GM23338 (cell line): Measurements from ENCODE around the gene TRAF3IP1. TPM values are rescaled to one million over a fixed set of nuclear protein-coding genes. Genes with fewer than 3 reads are reported as not detected.

Source experiments
- ATAC-seq: fragments of 200-7000 bp; cut with Tn5 transposase; 3 replicates; pipeline ENCODE4 v1.9.1; 2020
- DNase-seq: peaks from one replicate; pipeline ENCODE4 v3.0.0-alpha.2; 2015; ENCODE audit warnings: low spot score
- H2AFZ ChIP-seq: fragments of 200-600 bp; sonication (generic); 2 replicates; pipeline ENCODE4 v1.8.0; 2016; ENCODE audit warnings: antibody characterized with exemption, mild to moderate bottlenecking, moderate library complexity
- H3F3A ChIP-seq: fragments of 200-600 bp; sonication (generic); replicated peaks from 2 replicates; pipeline ENCODE4 v1.8.0; 2017; ENCODE audit warnings: antibody characterized with exemption, mixed run types, low read depth
- H3K27ac ChIP-seq: fragments of 200-600 bp; sonication (generic); 2 replicates; pipeline ENCODE4 v1.6.1; 2016; ENCODE audit warnings: low read depth
- H3K27me3 ChIP-seq: fragments of 200-600 bp; sonication (generic); 2 replicates; pipeline ENCODE4 v1.8.0; 2016; ENCODE audit warnings: mild to moderate bottlenecking, mixed run types, moderate library complexity; ENCODE audit not compliant: insufficient read depth
- H3K36me3 ChIP-seq: fragments of 200-600 bp; sonication (generic); 2 replicates; pipeline ENCODE4 v1.8.0; 2016; ENCODE audit warnings: mild to moderate bottlenecking; ENCODE audit not compliant: insufficient read depth
- H3K4me1 ChIP-seq: fragments of 200-600 bp; sonication (generic); 2 replicates; pipeline ENCODE4 v1.8.0; 2016; ENCODE audit warnings: mild to moderate bottlenecking, moderate library complexity; ENCODE audit not compliant: insufficient read depth
- H3K4me2 ChIP-seq: fragments of 200-600 bp; sonication (generic); 2 replicates; pipeline ENCODE4 v1.7.1; 2017; ENCODE audit warnings: mixed run types
- H3K4me3 ChIP-seq: fragments of 200-600 bp; sonication (generic); 2 replicates; pipeline ENCODE4 v1.6.1; 2016; ENCODE audit warnings: mixed run types
- H3K79me2 ChIP-seq: fragments of 200-600 bp; sonication (generic); replicated peaks from 2 replicates; pipeline ENCODE4 v1.8.0; 2017; ENCODE audit warnings: mild to moderate bottlenecking; ENCODE audit not compliant: insufficient read depth
- H3K9me2 ChIP-seq: fragments of 200-600 bp; sonication (generic); 2 replicates; pipeline ENCODE4 v1.8.0; 2017; ENCODE audit not compliant: insufficient read depth
- H4K20me1 ChIP-seq: fragments of 200-600 bp; sonication (generic); replicated peaks from 2 replicates; pipeline ENCODE4 v1.8.0; 2017; ENCODE audit warnings: mild to moderate bottlenecking; ENCODE audit not compliant: insufficient read depth
- H3K27ac Mint-ChIP-seq: 2 replicates; pipeline ENCODE4 v1.8.0; 2020; ENCODE audit warnings: inconsistent platforms, mild to moderate bottlenecking, moderate library complexity, mixed read lengths
- H3K27me3 Mint-ChIP-seq: 3 replicates; pipeline ENCODE4 v1.8.0; 2022; ENCODE audit warnings: low read depth, mild to moderate bottlenecking, moderate library complexity, mixed read lengths, inconsistent platforms; ENCODE audit not compliant: insufficient read depth, poor library complexity
- H3K36me3 Mint-ChIP-seq: 3 replicates; pipeline ENCODE4 v1.8.0; 2021; ENCODE audit warnings: low read depth, mild to moderate bottlenecking, inconsistent platforms, moderate library complexity, mixed read lengths
- H3K4me1 Mint-ChIP-seq: 3 replicates; pipeline ENCODE4 v1.8.0; 2020; ENCODE audit warnings: mild to moderate bottlenecking, inconsistent platforms, mixed read lengths
- H3K4me3 Mint-ChIP-seq: 3 replicates; pipeline ENCODE4 v1.8.0; 2021; ENCODE audit warnings: moderate library complexity, mild to moderate bottlenecking, inconsistent platforms, mixed read lengths
- H3K9me3 Mint-ChIP-seq: 3 replicates; pipeline ENCODE4 v1.8.0; 2020; ENCODE audit warnings: moderate library complexity, mild to moderate bottlenecking, inconsistent platforms, mixed read lengths
- CREB1 ChIP-seq: fragments of 250-450 bp; sonication (Bioruptor Pico); IDR thresholded peaks from 2 replicates; pipeline ENCODE4 v1.5.0; 2020; ENCODE audit warnings: low read depth, mild to moderate bottlenecking, moderate library complexity
- CTCF ChIP-seq, 2 experiments: fragments of 200-600 bp in 1 of 2; sonication (generic) in 1 of 2; conservative IDR thresholded peaks; 2 replicates each; pipeline versions ENCODE4 v1.5.1 to v1.6.1; 2016 to 2017; ENCODE audit warnings: antibody characterized with exemption in 2 of 2, low read depth in 2 of 2, mild to moderate bottlenecking in 2 of 2, moderate library complexity in 1 of 2
- EZH2phosphoT487 ChIP-seq: fragments of 200-600 bp; sonication (generic); IDR thresholded peaks from one replicate; pipeline ENCODE4 v1.8.1; 2018; ENCODE audit warnings: antibody characterized with exemption; ENCODE audit not compliant: unreplicated experiment
- JUNB ChIP-seq: IDR thresholded peaks from one replicate; pipeline ENCODE4 v1.6.1; 2016; ENCODE audit warnings: antibody characterized with exemption; ENCODE audit not compliant: unreplicated experiment
- NANOG ChIP-seq: IDR thresholded peaks from 2 replicates; pipeline ENCODE4 v1.6.1; 2016; ENCODE audit warnings: antibody characterized with exemption, borderline replicate concordance
- POLR2AphosphoS5 ChIP-seq: IDR thresholded peaks from 2 replicates; pipeline ENCODE4 v1.6.1; 2016; ENCODE audit warnings: antibody characterized with exemption, low read depth
- REST ChIP-seq: IDR thresholded peaks from one replicate; pipeline ENCODE4 v1.6.1; 2018; ENCODE audit warnings: antibody characterized with exemption; ENCODE audit not compliant: unreplicated experiment
- STAT1 ChIP-seq: IDR thresholded peaks from one replicate; pipeline ENCODE4 v1.6.1; 2016; ENCODE audit warnings: antibody characterized with exemption; ENCODE audit not compliant: unreplicated experiment
- ZNF114 ChIP-seq: fragments of 250-450 bp; sonication (Bioruptor Pico); IDR thresholded peaks from 2 replicates; pipeline ENCODE4 v1.5.0; 2020; ENCODE audit warnings: mild to moderate bottlenecking, moderate library complexity
- ZNF331 ChIP-seq: fragments of 250-450 bp; sonication (Bioruptor Pico); IDR thresholded peaks from 2 replicates; pipeline ENCODE4 v1.5.0; 2020; ENCODE audit warnings: low read depth, mild to moderate bottlenecking, moderate library complexity
- polyA plus RNA-seq: library from polyadenylated mRNA; unstranded; fragments of >200 nt; fragmentation: Nextera tagmentation; extraction: Ambion mirVana; gene quantifications from 2 replicates; pipeline ENCODE4 v1.2.1, GENCODE V29; 2016
- total RNA-seq: library from RNA; depleted of rRNA; stranded (reverse); fragments of >200 nt; shearing (Covaris generic); gene quantifications from 2 replicates; pipeline ENCODE4 v1.2.3, GENCODE V29; 2014

Gene TRAF3IP1
- total and polyA plus RNA-seq, 2 experiments from 2014 or later, result 12.5 to 20.7 TPM

GRCh38 chr2:238320648-238321281 lies 447 bp downstream of the TRAF3IP1 start:
- ATAC-seq (peak; percentile 48), DNase-seq (peak; percentile 68)
- H3K9me3 Mint-ChIP-seq, result peaks cover 3% of the 10 kb centered on the region; the same call in 1 of the 3 replicates
- Histone ChIP-seq H3K4me2 (peak overlapping the region; percentile 94), H3K79me2 (0 out of 2 replicates have a peak, but pooled peaks cover 13% of the 10 kb centered on the region), H4K20me1 (no peaks in the 10 kb centered on the region), H3F3A (no peaks in the 10 kb centered on the region), H3K27me3 (peaks cover 7% of the 10 kb centered on the region), H3K4me1 (peaks cover 9% of the 10 kb centered on the region; the same call in 1 of the 2 replicates), H3K27ac (no peak overlapping the region), H3K9me2 (no peaks in the 10 kb centered on the region), H3K4me3 (peak overlapping the region; percentile 68), H2AFZ (0 out of 2 replicates have a peak overlapping the region, but pooled peaks have one; percentile 63), H3K36me3 (no peaks in the 10 kb centered on the region)
- no peak overlapping the region for H3K27ac Mint-ChIP-seq
- H3K27me3 Mint-ChIP-seq, result peaks cover 10% of the 10 kb centered on the region
- TF ChIP-seq POLR2AphosphoS5 (no peak), CREB1 (no peak), JUNB (no peak), ZNF114 (CRISPR knock-in tag) (no peak), ZNF331 (CRISPR knock-in tag) (no peak), CTCF (conservative IDR thresholded peaks at IDR 0.05; ENCODE audit: low read depth in 2 of 2) (no peak)
- peak overlapping the region; percentile 86 for H3K4me3 Mint-ChIP-seq
- H3K36me3 Mint-ChIP-seq, result no peaks in the 10 kb centered on the region
- H3K4me1 Mint-ChIP-seq, result peaks cover 9% of the 10 kb centered on the region; the same call in 2 of the 3 replicates

DNA sequence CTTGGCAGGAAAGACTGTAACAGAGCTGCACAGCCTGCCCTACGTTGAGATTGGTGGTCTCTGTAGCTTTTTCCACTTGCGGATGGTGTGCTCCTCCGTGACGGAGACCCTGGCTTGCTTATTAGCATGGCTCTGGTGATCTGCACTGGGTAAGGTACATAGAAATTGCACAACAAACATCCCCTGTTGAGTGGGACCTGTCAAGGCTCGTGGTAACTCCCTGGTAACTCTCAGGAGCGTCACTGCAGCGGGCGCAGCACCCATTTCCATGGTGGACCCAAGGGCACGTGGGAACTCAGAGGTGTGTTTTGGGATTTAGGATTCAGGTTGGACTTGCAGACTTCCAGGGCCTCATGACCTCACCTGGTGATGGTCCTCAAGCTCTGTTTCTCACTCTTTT lies 1.1 kb downstream of the TRAF3IP1 start:
- 0 out of 2 replicates have a peak overlapping the region, but pooled peaks have one; percentile 63 for H2AFZ ChIP-seq
- no peak for DNase-seq
- H3K36me3 Mint-ChIP-seq, result no peaks in the 10 kb centered on the region; the same call in 2 of the 3 replicates
- no peak overlapping the region for H3K27ac ChIP-seq
- peaks cover 9% of the 10 kb centered on the region; the same call in 1 of the 2 replicates for H3K4me1 ChIP-seq
- peaks cover 9% of the 10 kb centered on the region; the same call in 2 of the 3 replicates for H3K4me1 Mint-ChIP-seq
- peaks cover 3% of the 10 kb centered on the region; the same call in 1 of the 3 replicates for H3K9me3 Mint-ChIP-seq
- H4K20me1 ChIP-seq, result no peaks in the 10 kb centered on the region
- no peaks in the 10 kb centered on the region for H3F3A ChIP-seq
- no peaks in the 10 kb centered on the region for H3K9me2 ChIP-seq
- no peak overlapping the region for H3K27ac Mint-ChIP-seq
- H3K27me3 ChIP-seq, result peaks cover 7% of the 10 kb centered on the region
- H3K4me3 ChIP-seq, result peak overlapping the region; percentile 68
- H3K79me2 ChIP-seq, result 0 out of 2 replicates have a peak, but pooled peaks cover 13% of the 10 kb centered on the region
- peak overlapping the region; percentile 94 for H3K4me2 ChIP-seq
- H3K27me3 Mint-ChIP-seq, result peaks cover 12% of the 10 kb centered on the region
- no peaks in the 10 kb centered on the region for H3K36me3 ChIP-seq
- H3K4me3 Mint-ChIP-seq, result peak overlapping the region; percentile 86
- ATAC-seq, result no peak
- TF ChIP-seq NANOG (no peak), EZH2phosphoT487 (no peak), CTCF (conservative IDR thresholded peaks at IDR 0.05; ENCODE audit: low read depth in 2 of 2) (no peak), STAT1 (no peak), REST (no peak), ZNF331 (CRISPR knock-in tag) (no peak)
